ENCODE data around the gene PLXNB3.

Gene PLXNB3

GRCh38 chrX:153818571-153819383, 54.7 kb downstream of the PLXNB3 start:
- no peak for FAIRE-seq

GRCh38 chrX:153819384-153820040, 55.5 kb downstream of the PLXNB3 start:
- FAIRE-seq, result no peak

GRCh38 chrX:153820601-153821000, 56.6 kb downstream of the PLXNB3 start:
- FAIRE-seq, result no peak

GRCh38 chrX:153821066-153821465, 57.0 kb downstream of the PLXNB3 start:
- no peak for FAIRE-seq

GRCh38 chrX:153824348-153824747, 60.3 kb downstream of the PLXNB3 start:
- FAIRE-seq, result no peak

GRCh38 chrX:153825042-153825441, 61.0 kb downstream of the PLXNB3 start:
- no peak for FAIRE-seq

All from G401.6 (cell line).